Prostate gland (tissue), 2 donors: ENCODE results near the gene LRCH1. TPM values are rescaled to one million over a fixed set of nuclear protein-coding genes. Genes with fewer than 3 reads are reported as not detected.

ENCODE experiments used
- DNase-seq: peaks from one replicate; pipeline ENCODE4 v3.0.0-alpha.2; 2019; ENCODE audit warnings: low spot score
- H3K27ac ChIP-seq, 2 donors: fragments of 200-600 bp; sonication (generic); 2 replicates each; pipeline ENCODE4 v1.5.1; 2017 to 2019
- H3K27me3 ChIP-seq: fragments of 200-600 bp; sonication (generic); replicated peaks from 2 replicates; pipeline ENCODE4 v1.5.1; 2019; ENCODE audit not compliant: insufficient read depth
- H3K36me3 ChIP-seq, 2 donors: fragments of 200-600 bp; sonication (generic); 1 replicate in 1 of 2; 2 replicates in 1 of 2; pipeline versions ENCODE4 v1.5.1 to v1.8.1; 2017 to 2019
- H3K4me1 ChIP-seq: fragments of 200-600 bp; sonication (generic); replicated peaks from 2 replicates; pipeline ENCODE4 v1.5.1; 2019
- H3K4me3 ChIP-seq, 2 donors: fragments of 200-600 bp; sonication (generic); 2 replicates each; pipeline ENCODE4 v1.5.1; 2017 to 2019
- H3K9me3 ChIP-seq: fragments of 200-600 bp; sonication (generic); 2 replicates; pipeline ENCODE4 v1.5.1; 2017
- POLR2A ChIP-seq: fragments of 450-650 bp; IDR thresholded peaks from one replicate; pipeline ENCODE4 v1.6.1; 2016; ENCODE audit warnings: antibody characterized with exemption, mild to moderate bottlenecking
- POLR2AphosphoS5 ChIP-seq: sonication (generic); formaldehyde crosslinking; IDR thresholded peaks from one replicate; pipeline ENCODE4 v1.6.1; 2017; ENCODE audit warnings: antibody characterized with exemption
- WGBS: methylation state at CpG from one replicate; pipeline ENCODE4 v1.1.5; 2018; 5-methylcytosine and 5-hydroxymethylcytosine counted together
- intact Hi-C: fragments of 100-400 bp; cut with DNase I; formaldehyde crosslinking; loops from one replicate; pipeline ENCODE4 v1.14.2; 2022
- total RNA-seq, 2 donors: library from RNA; depleted of rRNA; stranded (reverse); fragments of >200 nt; gene quantifications; one replicate each; pipeline ENCODE4 v1.1.0, GENCODE V29; 2016
- TF ChIP-seq, protein P1 (sequence below), 4 experiments: fragments of 200-600 bp in 2 of 4; fragments of 450-650 bp in 2 of 4; sonication (generic) in 2 of 4; IDR thresholded peaks; 1 replicate in 3 of 4; 2 replicates in 1 of 4; pipeline ENCODE4 v1.5.1; 2016 to 2019; ENCODE audit warnings: antibody characterized with exemption in 4 of 4, mild to moderate bottlenecking in 2 of 4, moderate library complexity in 2 of 4

LRCH1 gene
- total RNA-seq, 2 donors from 2014 or later = 14.8 to 17.2 TPM

DNA sequence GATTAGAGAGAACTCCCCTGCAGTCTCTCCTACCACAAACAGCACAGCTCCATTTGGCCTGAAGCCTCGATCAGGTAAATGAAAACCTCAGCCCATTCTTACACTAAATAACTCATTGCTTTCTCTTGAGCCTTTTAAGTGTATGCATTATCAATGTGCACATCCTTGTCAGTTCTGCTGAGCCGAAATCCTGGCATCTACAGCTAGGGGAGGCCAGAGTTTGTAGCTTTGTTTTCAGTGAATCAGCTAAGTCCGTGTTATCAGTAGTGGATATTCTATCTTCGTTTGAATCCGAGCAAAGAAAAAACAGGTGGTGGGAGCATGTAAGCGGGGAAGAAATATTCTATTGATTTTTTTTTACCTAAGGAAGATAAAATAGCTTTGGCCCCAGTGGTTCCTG lies 159.6 kb downstream of the LRCH1 start:
- TF ChIP-seq, protein P1, sequence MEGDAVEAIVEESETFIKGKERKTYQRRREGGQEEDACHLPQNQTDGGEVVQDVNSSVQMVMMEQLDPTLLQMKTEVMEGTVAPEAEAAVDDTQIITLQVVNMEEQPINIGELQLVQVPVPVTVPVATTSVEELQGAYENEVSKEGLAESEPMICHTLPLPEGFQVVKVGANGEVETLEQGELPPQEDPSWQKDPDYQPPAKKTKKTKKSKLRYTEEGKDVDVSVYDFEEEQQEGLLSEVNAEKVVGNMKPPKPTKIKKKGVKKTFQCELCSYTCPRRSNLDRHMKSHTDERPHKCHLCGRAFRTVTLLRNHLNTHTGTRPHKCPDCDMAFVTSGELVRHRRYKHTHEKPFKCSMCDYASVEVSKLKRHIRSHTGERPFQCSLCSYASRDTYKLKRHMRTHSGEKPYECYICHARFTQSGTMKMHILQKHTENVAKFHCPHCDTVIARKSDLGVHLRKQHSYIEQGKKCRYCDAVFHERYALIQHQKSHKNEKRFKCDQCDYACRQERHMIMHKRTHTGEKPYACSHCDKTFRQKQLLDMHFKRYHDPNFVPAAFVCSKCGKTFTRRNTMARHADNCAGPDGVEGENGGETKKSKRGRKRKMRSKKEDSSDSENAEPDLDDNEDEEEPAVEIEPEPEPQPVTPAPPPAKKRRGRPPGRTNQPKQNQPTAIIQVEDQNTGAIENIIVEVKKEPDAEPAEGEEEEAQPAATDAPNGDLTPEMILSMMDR (IDR thresholded peaks at IDR 0.05) = no peak
- TF ChIP-seq POLR2A = no peak
- no peak for TF ChIP-seq POLR2AphosphoS5
- DNase-seq = no peak
- no peak overlapping the region for H3K27ac ChIP-seq
- intact Hi-C loops = no loop called here
- no peaks in the 10 kb centered on the region for H3K4me1 ChIP-seq
- WGBS = 58% methylated on average over 6 of the region's 6 CpGs
- H3K36me3 ChIP-seq = no peaks in the 10 kb centered on the region
- no peaks in the 10 kb centered on the region for H3K27me3 ChIP-seq
- no peaks in the 10 kb centered on the region for H3K9me3 ChIP-seq
- H3K4me3 ChIP-seq = no peak overlapping the region

DNA sequence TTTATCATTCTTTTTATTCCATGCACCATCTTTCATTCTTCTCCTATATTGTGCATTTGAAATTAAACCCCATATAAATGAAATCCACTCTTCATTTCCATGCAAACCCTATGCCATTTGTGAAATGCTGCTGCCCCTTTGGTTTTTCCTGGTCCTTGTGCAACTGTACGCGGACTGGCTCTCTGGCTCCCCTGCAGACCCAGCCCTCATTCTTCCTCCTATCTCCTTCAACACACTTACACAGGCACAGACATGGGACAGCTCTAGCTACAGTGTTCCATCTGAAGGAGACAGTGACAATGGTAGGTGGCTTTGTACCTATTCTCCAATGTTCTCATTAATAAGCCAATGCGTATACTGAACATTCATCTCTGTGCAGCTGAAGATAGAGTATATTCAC lies 162.4 kb downstream of the LRCH1 start:
- H3K4me1 ChIP-seq = no peaks in the 10 kb centered on the region
- H3K36me3 ChIP-seq = no peaks in the 10 kb centered on the region
- TF ChIP-seq POLR2A (no peak), POLR2AphosphoS5 (no peak)
- TF ChIP-seq, protein P1 (IDR thresholded peaks at IDR 0.05) = no peak
- H3K4me3 ChIP-seq = no peak overlapping the region
- H3K27ac ChIP-seq = no peak overlapping the region
- DNase-seq = no peak
- H3K27me3 ChIP-seq = no peaks in the 10 kb centered on the region
- no peaks in the 10 kb centered on the region for H3K9me3 ChIP-seq
- intact Hi-C loops = no loop called here
- 99% methylated on average over 3 of the region's 3 CpGs for WGBS

DNA sequence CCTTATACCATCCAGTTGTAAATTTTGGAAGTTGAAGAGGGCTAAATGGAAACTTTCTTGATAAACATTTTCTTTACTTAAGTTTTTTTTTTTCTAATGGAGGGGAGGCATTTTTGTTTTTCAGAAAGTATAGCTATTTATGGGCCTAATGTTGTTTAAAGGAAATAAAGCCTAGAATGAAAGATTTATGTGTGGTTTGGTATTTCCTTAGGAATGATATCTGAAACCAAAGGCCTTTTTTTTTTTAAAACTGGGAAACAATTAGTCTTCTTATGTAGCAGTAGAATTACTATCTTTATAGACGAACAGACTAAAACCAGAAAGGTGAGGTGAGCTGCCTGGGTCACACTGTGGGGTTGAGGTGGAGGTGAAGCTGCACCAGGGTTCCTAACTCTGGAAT lies 163.9 kb downstream of the LRCH1 start:
- no peak for DNase-seq
- intact Hi-C loops = no loop called here
- Histone ChIP-seq H3K36me3 (no peaks in the 10 kb centered on the region), H3K4me1 (no peaks in the 10 kb centered on the region), H3K27ac (no peak overlapping the region), H3K27me3 (no peaks in the 10 kb centered on the region), H3K4me3 (no peak overlapping the region), H3K9me3 (no peaks in the 10 kb centered on the region)
- TF ChIP-seq, protein P1 (IDR thresholded peaks at IDR 0.05) = no peak
- no peak for TF ChIP-seq POLR2A
- TF ChIP-seq POLR2AphosphoS5 = no peak
- WGBS = 52% methylated on average over 1 of the region's 1 CpG

GRCh38 chr13:46717275-46717674 lies 164.3 kb downstream of the LRCH1 start:
- no peak overlapping the region for H3K27ac ChIP-seq
- H3K36me3 ChIP-seq = no peaks in the 10 kb centered on the region
- no peak overlapping the region for H3K4me3 ChIP-seq
- DNase-seq = no peak
- H3K4me1 ChIP-seq = no peaks in the 10 kb centered on the region
- no peaks in the 10 kb centered on the region for H3K9me3 ChIP-seq
- intact Hi-C loops = no loop called here
- TF ChIP-seq POLR2AphosphoS5 = no peak
- TF ChIP-seq, protein P1 (IDR thresholded peaks at IDR 0.05) = no peak
- no peak for TF ChIP-seq POLR2A
- WGBS = 62% methylated on average over 4 of the region's 4 CpGs
- H3K27me3 ChIP-seq = no peaks in the 10 kb centered on the region

GRCh38 chr13:46717856-46718255 lies 164.9 kb downstream of the LRCH1 start:
- H3K4me3 ChIP-seq = no peak overlapping the region
- no peaks in the 10 kb centered on the region for H3K9me3 ChIP-seq
- DNase-seq = no peak
- H3K27me3 ChIP-seq = no peaks in the 10 kb centered on the region
- intact Hi-C loops = no loop called here
- H3K4me1 ChIP-seq = no peaks in the 10 kb centered on the region
- no peak overlapping the region for H3K27ac ChIP-seq
- 57% methylated on average over 2 of the region's 2 CpGs for WGBS
- no peaks in the 10 kb centered on the region for H3K36me3 ChIP-seq
- TF ChIP-seq POLR2A (no peak), POLR2AphosphoS5 (no peak)
- TF ChIP-seq, protein P1 (IDR thresholded peaks at IDR 0.05) = no peak
